Tibial nerve (tissue), 4 donors: ENCODE data around the gene SCUBE3. TPM values are rescaled to one million over a fixed set of nuclear protein-coding genes. Genes with fewer than 3 reads are reported as not detected.

Source experiments
- DNase-seq, 2 donors: peaks; one replicate each; pipeline ENCODE4 v3.0.0-alpha.2; 2019; ENCODE audit warnings: low spot score in 2 of 2
- H3K27ac ChIP-seq, 4 donors: fragments of 200-600 bp; sonication (generic) in 3 of 4; one replicate each; pipeline ENCODE4 v1.5.1; 2017 to 2019; ENCODE audit warnings: mild to moderate bottlenecking in 1 of 4
- H3K27me3 ChIP-seq, 2 donors: fragments of 200-600 bp; sonication (generic) in 1 of 2; one replicate each; pipeline versions ENCODE4 v1.5.1 to v1.6.0; 2017 to 2019
- H3K36me3 ChIP-seq, 3 donors: fragments of 200-600 bp; sonication (generic); one replicate each; pipeline ENCODE4 v1.5.1; 2018 to 2019
- H3K4me1 ChIP-seq, 4 donors: fragments of 200-600 bp; sonication (generic) in 3 of 4; one replicate each; pipeline ENCODE4 v1.5.1; 2017 to 2019
- H3K4me3 ChIP-seq, 4 donors: fragments of 200-600 bp; sonication (generic) in 3 of 4; one replicate each; pipeline ENCODE4 v1.5.1; 2017 to 2019; ENCODE audit warnings: mild to moderate bottlenecking in 1 of 4, moderate library complexity in 1 of 4
- H3K9me3 ChIP-seq, 4 donors: fragments of 200-600 bp; sonication (generic) in 3 of 4; one replicate each; pipeline ENCODE4 v1.5.1; 2017 to 2019
- CTCF ChIP-seq, 5 experiments: fragments of 200-600 bp in 3 of 5; fragments of 450-650 bp in 2 of 5; sonication (generic) in 3 of 5; IDR thresholded peaks; one replicate each; pipeline ENCODE4 v1.5.1; 2016 to 2019; ENCODE audit warnings: antibody characterized with exemption in 5 of 5, mild to moderate bottlenecking in 3 of 5, moderate library complexity in 2 of 5
- EP300 ChIP-seq, 2 donors: sonication (generic); formaldehyde crosslinking; IDR thresholded peaks; one replicate each; pipeline ENCODE4 v1.6.1; 2017; ENCODE audit warnings: antibody characterized with exemption in 2 of 2, mild to moderate bottlenecking in 1 of 2
- POLR2A ChIP-seq, 2 donors: fragments of 450-650 bp; IDR thresholded peaks; one replicate each; pipeline ENCODE4 v1.6.1; 2017; ENCODE audit warnings: antibody characterized with exemption in 2 of 2, mild to moderate bottlenecking in 2 of 2, moderate library complexity in 2 of 2
- WGBS, 2 donors: methylation state at CpG; one replicate each; pipeline ENCODE4 v1.1.5; 2018; 5-methylcytosine and 5-hydroxymethylcytosine counted together
- total RNA-seq, 4 donors: library from RNA; depleted of rRNA; stranded (reverse); fragments of >200 nt; gene quantifications; one replicate each; pipeline ENCODE4 v1.1.0, GENCODE V29; 2016

SCUBE3 gene
- total RNA-seq, 4 donors from 2014 or later: 0.30 to 1.3 (median 0.50) TPM

GRCh38 chr6:35218021-35218420, 4.3 kb downstream of the SCUBE3 start:
- peaks cover 0 to 37% of the 10 kb centered on the region in 2 donors for H3K27me3 ChIP-seq
- H3K27ac ChIP-seq: no peak overlapping the region
- 43 to 47% methylated on average over 4 of the region's 4 CpGs for WGBS, 2 donors
- no peak for TF ChIP-seq CTCF (IDR thresholded peaks at IDR 0.05)
- no peak for TF ChIP-seq EP300 (IDR thresholded peaks at IDR 0.05)
- TF ChIP-seq POLR2A (IDR thresholded peaks at IDR 0.05): no peak
- DNase-seq: no peak
- H3K9me3 ChIP-seq: no peaks in the 10 kb centered on the region
- peaks cover 0 to 45% (median 17%) of the 10 kb centered on the region in 4 donors for H3K4me1 ChIP-seq
- no peaks in the 10 kb centered on the region for H3K36me3 ChIP-seq
- H3K4me3 ChIP-seq: no peak overlapping the region

DNA sequence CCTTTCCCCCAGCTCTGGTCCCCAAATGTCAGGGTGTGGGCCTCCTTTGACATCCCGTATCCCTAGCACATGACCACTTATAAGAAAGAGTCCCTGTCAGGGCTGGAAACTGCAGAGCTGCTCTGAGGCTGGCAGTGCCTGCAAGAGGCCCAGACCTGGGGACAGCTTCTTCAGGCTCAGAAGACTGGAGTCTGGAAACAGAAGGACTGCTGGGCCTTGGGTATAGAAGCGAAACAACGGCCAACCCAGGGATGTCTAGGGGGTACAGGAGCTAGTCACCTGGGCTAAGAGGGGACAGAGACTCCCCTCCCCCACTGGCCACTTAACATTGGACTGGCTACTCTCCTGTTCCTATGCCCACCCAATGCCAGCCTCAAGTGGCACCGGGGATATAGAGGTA, 4.7 kb downstream of the SCUBE3 start:
- no peak overlapping the region for H3K4me3 ChIP-seq
- WGBS, 2 donors: 76 to 90% methylated on average over 4 of the region's 4 CpGs
- DNase-seq: no peak
- peaks cover 0 to 33% of the 10 kb centered on the region in 2 donors for H3K27me3 ChIP-seq
- H3K36me3 ChIP-seq: no peaks in the 10 kb centered on the region
- no peak for TF ChIP-seq EP300 (IDR thresholded peaks at IDR 0.05)
- TF ChIP-seq CTCF (IDR thresholded peaks at IDR 0.05): no peak
- no peak for TF ChIP-seq POLR2A (IDR thresholded peaks at IDR 0.05)
- H3K9me3 ChIP-seq: no peaks in the 10 kb centered on the region
- H3K4me1 ChIP-seq: peaks cover 0 to 40% (median 13%) of the 10 kb centered on the region in 4 donors
- H3K27ac ChIP-seq: no peak overlapping the region

GRCh38 chr6:35219683-35220326, 6.0 kb downstream of the SCUBE3 start:
- Histone ChIP-seq H3K27me3 (peaks cover 0 to 21% of the 10 kb centered on the region in 2 donors), H3K9me3 (no peaks in the 10 kb centered on the region), H3K36me3 (no peaks in the 10 kb centered on the region), H3K4me1 (peaks cover 0 to 27% (median 2%) of the 10 kb centered on the region in 4 donors), H3K27ac (no peak overlapping the region), H3K4me3 (no peak overlapping the region)
- DNase-seq: no peak
- TF ChIP-seq POLR2A (IDR thresholded peaks at IDR 0.05): no peak
- TF ChIP-seq CTCF (IDR thresholded peaks at IDR 0.05): no peak
- TF ChIP-seq EP300 (IDR thresholded peaks at IDR 0.05): no peak
- WGBS, 2 donors: 60 to 80% methylated on average over 4 of the region's 4 CpGs

DNA sequence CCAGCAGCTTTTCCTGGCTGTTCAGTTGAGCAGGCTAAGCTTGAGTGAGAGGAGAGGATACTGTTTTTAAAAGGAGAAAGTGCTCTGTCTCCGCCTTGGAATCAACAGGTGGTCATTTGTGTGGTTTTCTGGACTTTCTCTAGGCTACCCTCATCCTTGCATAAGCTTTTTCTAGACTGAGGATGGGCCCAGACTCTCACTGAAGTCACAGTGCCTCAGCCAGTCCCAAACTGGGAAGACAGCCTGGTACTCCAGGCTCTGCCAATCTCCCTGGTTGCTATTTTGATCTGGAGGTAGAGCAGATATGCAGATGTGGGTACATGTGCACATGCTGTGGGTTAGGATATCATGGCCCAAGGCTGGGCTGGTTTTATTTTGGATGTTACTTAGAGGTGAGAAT, 7.0 kb downstream of the SCUBE3 start:
- H3K4me1 ChIP-seq: peaks cover 0 to 18% (median 0%) of the 10 kb centered on the region in 4 donors
- 94 to 100% methylated on average over 1 of the region's 1 CpG for WGBS, 2 donors

More for the DNA sequence above, 7.0 kb downstream of the SCUBE3 start:
- TF ChIP-seq CTCF (IDR thresholded peaks at IDR 0.05): no peak
- no peak for TF ChIP-seq EP300 (IDR thresholded peaks at IDR 0.05)
- TF ChIP-seq POLR2A (IDR thresholded peaks at IDR 0.05): no peak
- no peak overlapping the region for H3K4me3 ChIP-seq
- H3K36me3 ChIP-seq: no peaks in the 10 kb centered on the region
- no peak for DNase-seq
- no peak overlapping the region for H3K27ac ChIP-seq
- peaks cover 0 to 12% of the 10 kb centered on the region in 2 donors for H3K27me3 ChIP-seq
- H3K9me3 ChIP-seq: no peaks in the 10 kb centered on the region
